ENCODE results near the gene TCF7L2. TPM values are rescaled to one million over a fixed set of nuclear protein-coding genes. Genes with fewer than 3 reads are reported as not detected.

Gene TCF7L2
- total RNA-seq, 1 donor from 2014 or later = 49.3 TPM

DNA sequence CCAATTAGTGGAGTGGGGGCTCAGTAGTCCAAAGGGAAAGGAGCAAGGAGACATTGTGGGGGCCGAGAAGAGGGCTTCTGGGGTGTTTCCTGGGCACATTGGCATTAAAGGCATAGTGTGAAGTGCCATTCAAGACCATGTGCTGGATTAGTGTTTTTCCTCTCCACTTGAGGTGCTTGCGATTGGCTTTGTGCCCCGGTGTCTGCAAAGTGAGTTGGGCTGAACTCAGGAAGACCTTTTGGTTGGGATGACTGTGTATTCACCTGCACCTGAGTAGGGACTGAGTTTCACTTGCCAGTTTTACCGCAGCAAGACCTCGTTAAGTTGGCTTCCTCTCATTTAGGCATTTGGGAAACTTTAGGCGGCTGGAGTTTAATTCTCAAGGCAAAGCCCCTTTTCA is 73.0 kb downstream of the TCF7L2 start:
- no peak for DNase-seq (ENCODE audit: low spot score)
- no peak overlapping the region for H3K4me3 Mint-ChIP-seq (ENCODE audit: unreplicated experiment)
- peaks cover 56% of the 10 kb centered on the region for H3K4me1 Mint-ChIP-seq (ENCODE audit: unreplicated experiment)
- TF ChIP-seq CTCF (IDR thresholded peaks at IDR 0.05; ENCODE audit: unreplicated experiment) = no peak
- H3K36me3 Mint-ChIP-seq (ENCODE audit: low read depth, unreplicated experiment) = no peaks in the 10 kb centered on the region
- peaks cover 3% of the 10 kb centered on the region for H3K27me3 Mint-ChIP-seq (ENCODE audit: unreplicated experiment)
- no peak overlapping the region for H3K27ac Mint-ChIP-seq (ENCODE audit: unreplicated experiment)
- no peaks in the 10 kb centered on the region for H3K9me3 Mint-ChIP-seq (ENCODE audit: unreplicated experiment)

DNA sequence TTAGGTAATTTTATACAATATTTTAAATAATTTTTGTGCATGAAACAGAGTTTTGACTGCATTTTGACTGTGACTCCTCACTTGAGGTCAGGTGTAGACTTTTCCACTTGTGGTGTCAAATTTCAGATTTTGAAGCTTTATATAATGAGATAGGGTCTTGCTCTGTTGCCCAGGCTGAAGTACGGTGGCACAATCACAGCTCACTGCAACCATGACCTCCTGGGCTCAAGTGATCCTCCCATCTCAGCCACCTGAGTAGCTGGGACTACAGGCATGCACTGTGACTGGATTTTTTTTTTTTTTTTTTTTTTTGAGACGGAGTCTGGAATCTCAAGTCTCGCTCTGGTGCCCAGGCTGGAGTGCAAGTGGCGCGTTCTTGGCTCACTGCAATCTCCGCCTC is 74.9 kb downstream of the TCF7L2 start:
- H3K4me1 Mint-ChIP-seq (ENCODE audit: unreplicated experiment) = peaks cover 49% of the 10 kb centered on the region
- TF ChIP-seq CTCF (IDR thresholded peaks at IDR 0.05; ENCODE audit: unreplicated experiment) = no peak
- no peak overlapping the region for H3K27ac Mint-ChIP-seq (ENCODE audit: unreplicated experiment)
- H3K36me3 Mint-ChIP-seq (ENCODE audit: low read depth, unreplicated experiment) = peaks cover under 1% of the 10 kb centered on the region
- no peak for DNase-seq (ENCODE audit: low spot score)
- H3K27me3 Mint-ChIP-seq (ENCODE audit: unreplicated experiment) = no peaks in the 10 kb centered on the region
- H3K9me3 Mint-ChIP-seq (ENCODE audit: unreplicated experiment) = no peaks in the 10 kb centered on the region
- no peak overlapping the region for H3K4me3 Mint-ChIP-seq (ENCODE audit: unreplicated experiment)

DNA sequence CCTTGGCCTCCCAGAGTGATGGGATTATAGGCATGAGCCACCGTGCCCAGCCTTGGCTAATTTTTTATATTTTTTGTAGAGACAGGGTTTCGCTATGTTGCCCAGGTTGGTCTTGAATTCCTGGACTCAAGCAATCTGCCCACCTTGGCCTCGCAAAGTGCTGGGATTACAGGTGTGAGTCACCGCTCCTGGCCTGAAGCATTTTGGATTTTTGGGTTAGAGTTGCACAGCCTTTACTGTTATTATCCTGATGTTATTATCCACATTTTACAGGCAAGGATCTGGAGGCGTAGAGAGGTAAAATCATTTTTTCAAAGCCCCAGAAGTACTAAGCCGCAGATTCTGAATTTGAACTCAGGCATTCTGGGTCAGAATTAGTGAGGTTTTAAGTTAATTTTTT is 75.4 kb downstream of the TCF7L2 start:
- H3K27me3 Mint-ChIP-seq (ENCODE audit: unreplicated experiment) = no peaks in the 10 kb centered on the region
- H3K9me3 Mint-ChIP-seq (ENCODE audit: unreplicated experiment) = no peaks in the 10 kb centered on the region
- H3K36me3 Mint-ChIP-seq (ENCODE audit: low read depth, unreplicated experiment) = peaks cover 6% of the 10 kb centered on the region
- no peak for TF ChIP-seq CTCF (IDR thresholded peaks at IDR 0.05; ENCODE audit: unreplicated experiment)
- H3K4me1 Mint-ChIP-seq (ENCODE audit: unreplicated experiment) = peaks cover 43% of the 10 kb centered on the region
- DNase-seq (ENCODE audit: low spot score) = no peak
- no peak overlapping the region for H3K27ac Mint-ChIP-seq (ENCODE audit: unreplicated experiment)
- no peak overlapping the region for H3K4me3 Mint-ChIP-seq (ENCODE audit: unreplicated experiment)

DNA sequence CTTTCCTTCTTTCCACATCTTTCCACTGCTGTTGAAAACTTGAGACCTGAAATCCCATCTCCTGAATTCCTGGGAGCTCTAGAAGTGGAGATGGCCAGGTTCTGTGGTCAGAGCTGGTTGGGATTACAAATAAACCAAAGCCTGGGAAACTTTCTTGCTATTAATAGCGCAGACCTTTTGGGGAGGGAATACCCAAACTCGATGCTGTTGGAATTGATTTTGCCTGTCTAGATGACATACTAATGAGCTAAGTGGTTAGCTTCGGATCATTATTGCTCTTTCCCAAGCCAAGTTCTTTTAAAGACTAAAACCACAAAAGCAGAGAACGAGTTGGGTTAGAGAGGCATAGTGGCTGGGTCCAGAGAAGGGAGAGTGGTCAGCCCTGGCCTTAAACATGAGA is 76.6 kb downstream of the TCF7L2 start:
- H3K27ac Mint-ChIP-seq (ENCODE audit: unreplicated experiment) = no peak overlapping the region
- TF ChIP-seq CTCF (IDR thresholded peaks at IDR 0.05; ENCODE audit: unreplicated experiment) = no peak
- no peaks in the 10 kb centered on the region for H3K27me3 Mint-ChIP-seq (ENCODE audit: unreplicated experiment)
- no peak for DNase-seq (ENCODE audit: low spot score)
- H3K9me3 Mint-ChIP-seq (ENCODE audit: unreplicated experiment) = no peaks in the 10 kb centered on the region
- peaks cover 36% of the 10 kb centered on the region for H3K4me1 Mint-ChIP-seq (ENCODE audit: unreplicated experiment)
- peaks cover 6% of the 10 kb centered on the region for H3K36me3 Mint-ChIP-seq (ENCODE audit: low read depth, unreplicated experiment)
- no peak overlapping the region for H3K4me3 Mint-ChIP-seq (ENCODE audit: unreplicated experiment)

DNA sequence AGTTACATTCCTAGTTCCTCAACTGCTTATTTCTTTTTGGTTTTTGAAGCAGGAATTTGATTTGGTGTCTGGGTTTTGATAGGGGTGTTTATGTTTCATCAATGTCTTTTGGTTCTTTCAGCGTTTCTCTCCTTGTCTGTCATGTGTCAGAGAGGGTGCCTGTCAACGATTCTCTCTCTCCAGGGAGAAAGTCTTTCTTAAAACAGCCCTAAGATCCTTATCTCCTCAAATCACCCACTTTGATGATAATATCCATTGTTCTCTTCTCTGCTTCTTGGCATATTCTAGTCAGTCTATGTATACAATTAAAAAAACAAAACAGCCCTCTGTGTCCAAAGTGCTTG is 77.2 kb downstream of the TCF7L2 start:
- peak overlapping the region; percentile 62 for H3K27ac Mint-ChIP-seq (ENCODE audit: unreplicated experiment)

More for the DNA sequence above, 77.2 kb downstream of the TCF7L2 start:
- Mint-ChIP-seq H3K4me3 (ENCODE audit: unreplicated experiment) (no peak overlapping the region), H3K4me1 (ENCODE audit: unreplicated experiment) (peaks cover 31% of the 10 kb centered on the region), H3K9me3 (ENCODE audit: unreplicated experiment) (no peaks in the 10 kb centered on the region), H3K27me3 (ENCODE audit: unreplicated experiment) (no peaks in the 10 kb centered on the region), H3K36me3 (ENCODE audit: low read depth, unreplicated experiment) (peaks cover 6% of the 10 kb centered on the region)
- no peak for DNase-seq (ENCODE audit: low spot score)
- no peak for TF ChIP-seq CTCF (IDR thresholded peaks at IDR 0.05; ENCODE audit: unreplicated experiment)
